ENCODE data around the gene LRRC10B. TPM values are rescaled to one million over a fixed set of nuclear protein-coding genes. Genes with fewer than 3 reads are reported as not detected.

The LRRC10B gene
- total RNA-seq (2022; extraction: Qiagen RNA extraction; ENCODE audit: low read depth) = 0.08 to 0.20 TPM (median 0.16 TPM) in 5 replicates

GRCh38 chr11:61507962-61508861 lies at the start of gene LRRC10B:
LRRC10B (plus strand) TSS chr11:61508749; CDS start chr11:61508999, 250 bp downstream.

Other genes with a start within 250 kb of the LRRC10B start
- 0.55 to 0.91 TPM (median 0.64 TPM) in 5 replicates for gene VWCE, start 213.4 kb upstream of the LRRC10B start, total RNA-seq (2022; extraction: Qiagen RNA extraction; ENCODE audit: low read depth)
- 164 to 177 TPM (median 170 TPM) in 5 replicates for gene DDB1, start 175.6 kb upstream of the LRRC10B start, total RNA-seq (2022; extraction: Qiagen RNA extraction; ENCODE audit: low read depth)
- 42.7 to 75.6 TPM (median 69.4 TPM) in 5 replicates for gene TKFC, start 175.5 kb upstream of the LRRC10B start, total RNA-seq (2022; extraction: Qiagen RNA extraction; ENCODE audit: low read depth)
- 36.8 to 47.2 TPM (median 44.5 TPM) in 5 replicates for gene CYB561A3, start 146.9 kb upstream of the LRRC10B start, total RNA-seq (2022; extraction: Qiagen RNA extraction; ENCODE audit: low read depth)
- gene TMEM138, start 146.4 kb upstream of the LRRC10B start, total RNA-seq (2022; extraction: Qiagen RNA extraction; ENCODE audit: low read depth) = 94.4 to 122 TPM (median 113 TPM) in 5 replicates
- gene TMEM216, start 116.2 kb upstream of the LRRC10B start, total RNA-seq (2022; extraction: Qiagen RNA extraction; ENCODE audit: low read depth) = 16.0 to 19.4 TPM (median 17.9 TPM) in 5 replicates
- gene CPSF7, start 78.8 kb upstream of the LRRC10B start, total RNA-seq (2022; extraction: Qiagen RNA extraction; ENCODE audit: low read depth) = 70.5 to 77.6 TPM (median 70.8 TPM) in 5 replicates
- gene SDHAF2, start 78.6 kb upstream of the LRRC10B start, total RNA-seq (2022; extraction: Qiagen RNA extraction; ENCODE audit: low read depth) = 32.1 to 50.3 TPM (median 46.1 TPM) in 5 replicates
- 0.69 to 1.1 TPM (median 1.1 TPM) in 5 replicates for gene SYT7, start 72.3 kb downstream of the LRRC10B start, total RNA-seq (2022; extraction: Qiagen RNA extraction; ENCODE audit: low read depth)
- 3.7 to 6.3 TPM (median 5.5 TPM) in 5 replicates for gene DAGLA, start 171.6 kb downstream of the LRRC10B start, total RNA-seq (2022; extraction: Qiagen RNA extraction; ENCODE audit: low read depth)
- 16.3 to 24.3 TPM (median 19.8 TPM) in 5 replicates for gene MYRF, start 243.9 kb downstream of the LRRC10B start, total RNA-seq (2022; extraction: Qiagen RNA extraction; ENCODE audit: low read depth)

Data from A549 treated with CpdA at 1 μM for 4 hours (cell line).